ENCODE results near the gene HPGDS. TPM values are rescaled to one million over a fixed set of nuclear protein-coding genes. Genes with fewer than 3 reads are reported as not detected.
A peak's percentile ranks its signal among the peaks of the same experiment; 100 is the strongest.

HPGDS gene
- polyA plus RNA-seq, 1 of the 3 experiments (the other 2 are of a cell fraction) = not detected

GRCh38 chr4:94304365-94304971 is 38.2 kb downstream of the HPGDS start (continued):
- TF ChIP-seq GABPA (IDR thresholded peaks at IDR 0.05; ENCODE audit: low read depth) (no peak), MEF2A (IDR thresholded peaks at IDR 0.05; ENCODE audit: borderline replicate concordance, low read depth) (no peak), MAX (IDR thresholded peaks at IDR 0.05; ENCODE audit: low read depth) (no peak)

GRCh38 chr4:94302191-94302590 is 40.4 kb downstream of the HPGDS start:
- Histone ChIP-seq H3K27ac (ENCODE audit: low read depth in 2 of 2, low read length in 1 of 2) (peak overlapping the region in 1 of 2 experiments; percentile 34; a peak in 2 of 4 replicates), H3K36me3 (replicated peaks in 1 of 2; ENCODE audit: control insufficient read depth in 1 of 2, insufficient read depth in 2 of 2, low read length in 1 of 2) (no peaks in the 10 kb centered on the region), H3K79me2 (ENCODE audit: insufficient read depth) (no peaks in the 10 kb centered on the region), H3K4me2 (no peak overlapping the region), H3F3A (replicated peaks; ENCODE audit: insufficient read depth) (peaks cover 13% of the 10 kb centered on the region), H2AFZ (ENCODE audit: low read depth) (peak overlapping the region; percentile 47), H3K9ac (no peak overlapping the region), H3K4me1 (ENCODE audit: control insufficient read depth in 1 of 2, insufficient read depth in 2 of 2, low read depth in 1 of 2, low read length in 1 of 2) (peaks cover 0 to 3% of the 10 kb centered on the region in 2 experiments; a peak in 3 of 4 replicates), H3K9me2 (no peaks in the 10 kb centered on the region), H3K4me3 (ENCODE audit: low read depth in 2 of 2, low read length in 1 of 2) (no peak overlapping the region), H3K27me3 (ENCODE audit: insufficient read depth) (no peaks in the 10 kb centered on the region), H3K9me3 (no peaks in the 10 kb centered on the region), H4K20me1 (ENCODE audit: insufficient read depth) (no peaks in the 10 kb centered on the region)
- TF ChIP-seq FOSL2 (IDR thresholded peaks at IDR 0.05; ENCODE audit: borderline replicate concordance, low read depth) (no peak), MXI1 (IDR thresholded peaks at IDR 0.05; ENCODE audit: low read depth, low read length) (no peak), REST (IDR thresholded peaks at IDR 0.05; ENCODE audit: low read depth, low read length) (no peak), SIN3A (IDR thresholded peaks at IDR 0.05; ENCODE audit: borderline replicate concordance, low read depth, low read length) (no peak), MAX (IDR thresholded peaks at IDR 0.05; ENCODE audit: low read depth) (no peak), JUND (IDR thresholded peaks at IDR 0.05) (no peak), FOXJ3 (CRISPR knock-in tag; IDR thresholded peaks at IDR 0.05) (no peak), RCOR1 (IDR thresholded peaks at IDR 0.05; ENCODE audit: low read length) (no peak), ZBTB33 (IDR thresholded peaks at IDR 0.05; ENCODE audit: borderline replicate concordance, low read depth) (no peak), YY1 (IDR thresholded peaks at IDR 0.05; ENCODE audit: low read depth) (no peak), EP300 (IDR thresholded peaks at IDR 0.05; ENCODE audit: borderline replicate concordance in 1 of 2, low read depth in 1 of 2, low read length in 1 of 2) (no peak), TEAD4 (IDR thresholded peaks at IDR 0.05; ENCODE audit: borderline replicate concordance, insufficient read depth) (no peak), EZH2phosphoT487 (IDR thresholded peaks at IDR 0.05; ENCODE audit: borderline replicate concordance, low read depth) (no peak), SMC3 (IDR thresholded peaks at IDR 0.05; ENCODE audit: low read depth, low read length) (no peak), PBX3 (IDR thresholded peaks at IDR 0.05) (no peak)
- POLR2A ChIA-PET = no interaction called here
- CTCF ChIA-PET = interaction anchor here (0.6 to 4.4 kb wide), 8 partner anchors 11 to 687 kb away, joined by 3 to 30 read pairs (median 3); no protein-coding TSS in a partner anchor
- DNase-seq = no peak
- 100% methylated on average over 2 of the region's 2 CpGs for WGBS (ENCODE audit: low lambda C conversion rate)

Data from SK-N-SH (cell line).